Erythroblast (primary cell): ENCODE data around the gene PKP3.

ENCODE experiments used
- DNase-seq, 2 experiments: peaks; one replicate each; lab custom pipeline; 2025; lab: John Stamatoyannopoulos, UW
- GATA1 ChIP-seq: IDR thresholded peaks from 2 replicates; pipeline ENCODE4 v1.6.1; 2011; ENCODE audit warnings: low read depth, mild to moderate bottlenecking, control low read depth, low read length, moderate library complexity
- POLR2A ChIP-seq: IDR thresholded peaks from 2 replicates; pipeline ENCODE4 v1.6.1; 2011; ENCODE audit warnings: mild to moderate bottlenecking, low read length

The PKP3 gene

GRCh38 chr11:444396-445144, 50.6 kb downstream of the PKP3 start:
- TF ChIP-seq GATA1 = no peak
- no peak for TF ChIP-seq POLR2A
- DNase-seq = peak; percentile 70

GRCh38 chr11:445765-446588, 52.0 kb downstream of the PKP3 start:
- DNase-seq = no peak
- TF ChIP-seq POLR2A = no peak
- TF ChIP-seq GATA1 = no peak

GRCh38 chr11:446891-447290, 52.9 kb downstream of the PKP3 start:
- no peak for TF ChIP-seq POLR2A
- TF ChIP-seq GATA1 = no peak

DNA sequence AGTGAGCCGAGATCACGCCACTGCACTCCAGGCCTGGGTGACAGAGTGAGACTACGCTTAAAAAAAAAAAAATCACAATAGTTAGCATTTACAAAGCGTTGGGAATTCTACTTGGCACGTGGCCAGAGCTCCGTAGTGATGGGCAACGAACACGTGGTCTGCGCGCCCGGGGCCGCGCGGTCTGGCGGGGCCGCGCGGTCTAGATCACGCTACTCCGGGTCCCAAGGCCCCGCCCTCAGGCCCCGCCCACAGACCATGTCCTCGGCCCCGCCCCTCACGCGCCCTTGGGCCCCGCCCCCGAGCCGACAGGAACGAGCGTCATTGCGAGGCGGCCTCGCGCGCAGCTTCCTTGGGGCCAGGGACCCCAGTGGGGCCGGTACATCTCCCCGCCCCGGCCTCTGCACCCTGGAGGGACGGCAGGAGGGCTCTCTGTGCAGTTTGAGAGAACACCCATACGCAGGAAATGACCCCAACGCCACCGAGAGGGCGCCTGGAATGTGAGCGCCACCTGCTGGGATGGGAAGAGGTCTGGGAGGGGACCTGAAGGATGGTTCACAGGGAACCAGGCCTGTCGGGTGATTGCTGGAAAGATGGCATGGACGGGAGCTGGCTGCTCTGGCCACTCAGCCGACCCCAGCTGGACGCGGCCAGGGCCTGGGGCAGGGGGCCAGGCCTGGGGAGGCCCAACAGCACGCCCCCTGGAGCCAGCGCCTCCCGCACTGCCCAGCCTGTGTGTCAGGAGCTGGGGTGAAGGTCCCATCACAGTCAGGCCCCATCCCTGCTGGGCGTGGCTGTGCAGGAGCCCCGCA, 54.1 kb downstream of the PKP3 start:
- peak; percentile 70 for TF ChIP-seq POLR2A
- TF ChIP-seq GATA1 = no peak
- peak; percentile 94 to 96 for DNase-seq

More at GRCh38 chr11:446891-447290, 52.9 kb downstream of the PKP3 start:
- no peak for DNase-seq

GRCh38 chr11:449889-450808, 56.1 kb downstream of the PKP3 start, which contains the start of gene PTDSS2:
TSS of gene PTDSS2 (plus strand) at chr11:450279. CDS start at chr11:450456, 177 bp downstream.
- TF ChIP-seq POLR2A (peak; percentile 70), GATA1 (no peak)
- peak; percentile 96 to 97 for DNase-seq

- TF ChIP-seq GATA1 (no peak), POLR2A (no peak)
- DNase-seq = peak; percentile 76 to 77
These were observed 56.9 kb downstream of the PKP3 start for GRCh38 chr11:450809-451451.

DNA sequence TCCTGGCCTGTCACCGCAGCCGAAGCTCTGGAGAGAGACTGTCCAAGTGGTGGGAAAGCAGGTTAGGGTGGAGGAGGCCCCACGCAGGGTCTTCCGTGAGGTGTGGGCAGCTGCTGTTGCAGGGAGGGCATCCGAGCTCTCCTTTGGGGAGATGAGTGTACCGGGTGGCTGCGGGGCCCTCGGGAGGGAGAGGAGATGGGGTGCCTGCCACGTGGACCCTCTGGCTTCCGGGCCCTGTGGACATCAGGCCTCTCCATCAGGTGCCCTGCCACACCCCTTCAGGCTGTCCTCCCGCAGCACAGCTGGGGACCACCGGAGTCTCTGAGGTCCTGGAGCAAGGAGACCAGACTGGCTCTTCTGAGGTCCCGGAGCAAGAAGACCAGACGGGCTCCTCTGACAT, 57.7 kb downstream of the PKP3 start:
- DNase-seq = no peak
- TF ChIP-seq POLR2A (no peak), GATA1 (no peak)

DNA sequence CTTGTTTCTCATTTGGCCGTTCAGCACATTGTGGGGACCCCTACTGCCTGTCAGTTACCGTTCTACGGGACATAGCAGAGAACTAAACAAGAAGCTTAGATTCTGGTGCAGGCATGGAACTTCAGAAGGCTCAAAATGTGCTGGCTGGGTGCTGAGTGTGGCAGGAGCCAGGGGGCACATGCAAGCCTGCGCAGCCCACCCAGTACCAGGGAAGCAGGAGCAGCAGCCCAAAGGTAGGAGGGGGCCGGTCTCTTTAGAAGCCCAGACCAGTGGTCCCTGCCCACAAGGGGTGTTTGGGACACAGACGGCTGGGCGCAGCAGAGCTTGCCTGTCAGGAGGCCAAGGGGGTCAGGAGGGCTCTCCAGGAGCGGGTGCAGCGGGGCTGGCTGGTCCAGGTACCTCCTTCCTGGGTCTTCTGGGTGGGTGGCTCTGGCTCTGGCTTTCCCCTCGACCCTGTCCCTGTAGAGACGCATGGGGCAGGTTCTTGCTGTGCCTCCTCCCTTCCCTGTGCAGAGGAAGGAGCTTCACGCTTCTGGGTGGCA, 58.3 kb downstream of the PKP3 start:
- DNase-seq = no peak
- TF ChIP-seq POLR2A (no peak), GATA1 (no peak)

GRCh38 chr11:452916-453527, 59.0 kb downstream of the PKP3 start:
- TF ChIP-seq POLR2A (no peak), GATA1 (no peak)
- no peak for DNase-seq

- DNase-seq = no peak
- TF ChIP-seq POLR2A (no peak), GATA1 (no peak)
These were observed 59.6 kb downstream of the PKP3 start for GRCh38 chr11:453564-453963.

GRCh38 chr11:454043-454442, 60.0 kb downstream of the PKP3 start:
- no peak for DNase-seq
- TF ChIP-seq GATA1 (no peak), POLR2A (no peak)
